HCT116 (cell line): ENCODE data around the gene APOB. TPM values are rescaled to one million over a fixed set of nuclear protein-coding genes. Genes with fewer than 3 reads are reported as not detected.

ENCODE experiments used
- ATAC-seq: fragments of 200-7000 bp; cut with Tn5 transposase; 2 replicates; pipeline ENCODE4 v1.9.1; 2020; ENCODE audit warnings: mild to moderate bottlenecking, moderate library complexity
- BruUV-seq: library from RNA; stranded (reverse); fragments of 400-500 nt; replicated peaks from 2 replicates; lab custom pipeline; 2021; lab: Mats Ljungman, UMichigan
- CTCF ChIA-PET: fragments of 300-600 bp; sonication (Branson Sonifier 250); formaldehyde crosslinking; loops from one replicate; lab custom pipeline; 2021; ENCODE audit warnings: antibody characterized with exemption; lab: Charles Lee
- POLR2A ChIA-PET: fragments of 300-600, 350-600 bp; sonication (Branson Sonifier 250); formaldehyde crosslinking; loops from one replicate; lab custom pipeline; 2021; ENCODE audit warnings: antibody characterized with exemption; lab: Charles Lee
- RAD21 ChIA-PET, 2 experiments: fragments of 300-600 bp; sonication (Branson Sonifier 250); formaldehyde crosslinking; loops; one replicate each; lab custom pipeline; 2023; ENCODE audit warnings: low total read pairs in 2 of 2; ENCODE audit not compliant: uncharacterized antibody in 2 of 2, unreplicated experiment in 2 of 2, low non-redundant PET in 1 of 2; lab: Charles Lee
- DNase-seq: peaks from one replicate; pipeline ENCODE4 v3.0.0-alpha.2; 2010; ENCODE audit warnings: low read depth, low spot score
- H2AFZ ChIP-seq: fragments of 200-600 bp; shearing (Covaris generic), sonication (generic); 2 replicates; pipeline ENCODE4 v1.6.1; 2017; ENCODE audit warnings: low read depth, mixed run types, mixed read lengths, antibody characterized with exemption, low read length; ENCODE audit not compliant: poor library complexity, severe bottlenecking
- H3K27ac ChIP-seq: 2 replicates; pipeline ENCODE4 v1.5.1; 2012; ENCODE audit warnings: low read depth, low read length
- H3K27me3 ChIP-seq: fragments of 200-600 bp; sonication (generic); 2 replicates; pipeline ENCODE4 v1.6.1; 2016; ENCODE audit warnings: mixed run types, low read length, mixed read lengths; ENCODE audit not compliant: insufficient read depth
- H3K36me3 ChIP-seq, 2 experiments: fragments of 200-500 bp in 1 of 2; fragments of 200-600 bp in 1 of 2; sonication (Bioruptor generic) in 1 of 2; sonication (generic) in 1 of 2; 2 replicates each; pipeline versions ENCODE4 v1.5.1 to v1.6.1; 2014 to 2016; ENCODE audit warnings: low read length in 2 of 2, inconsistent platforms in 1 of 2, mixed read lengths in 1 of 2, mixed run types in 1 of 2; ENCODE audit not compliant: insufficient read depth in 2 of 2, control insufficient read depth in 1 of 2
- H3K4me1 ChIP-seq, 2 experiments: fragments of 200-600 bp in 1 of 2; sonication (generic) in 1 of 2; 2 replicates each; pipeline versions ENCODE4 v1.5.1 to v1.6.1; 2012 to 2017; ENCODE audit warnings: low read length in 2 of 2, inconsistent platforms in 1 of 2, mild to moderate bottlenecking in 1 of 2, mixed read lengths in 1 of 2, mixed run types in 1 of 2, moderate library complexity in 1 of 2; ENCODE audit not compliant: insufficient read depth in 2 of 2, control insufficient read depth in 1 of 2
- H3K4me2 ChIP-seq: fragments of 200-600 bp; sonication (generic); 2 replicates; pipeline ENCODE4 v1.6.1; 2017; ENCODE audit warnings: mixed run types, low read length, mixed read lengths
- H3K4me3 ChIP-seq, 2 experiments: fragments of 200-600 bp in 1 of 2; sonication (generic) in 1 of 2; replicated peaks in 1 of 2; 2 replicates each; pipeline ENCODE4 v1.5.1; 2011 to 2016; ENCODE audit warnings: low read length in 2 of 2, control low read depth in 1 of 2, low read depth in 1 of 2, mild to moderate bottlenecking in 1 of 2, mixed read lengths in 1 of 2, mixed run types in 1 of 2
- H3K79me2 ChIP-seq: fragments of 200-600 bp; sonication (generic); 2 replicates; pipeline ENCODE4 v1.6.1; 2017; ENCODE audit warnings: mild to moderate bottlenecking, mixed run types, low read length, moderate library complexity, mixed read lengths; ENCODE audit not compliant: insufficient read depth
- H3K9ac ChIP-seq: fragments of 200-600 bp; sonication (generic); 2 replicates; pipeline ENCODE4 v1.6.1; 2016; ENCODE audit warnings: low read length, mixed read lengths
- H3K9me2 ChIP-seq: fragments of 200-600 bp; sonication (generic), shearing (Covaris generic); 2 replicates; pipeline ENCODE4 v1.6.1; 2017; ENCODE audit warnings: mixed run types, mild to moderate bottlenecking, moderate library complexity; ENCODE audit not compliant: insufficient read depth
- H3K9me3 ChIP-seq, 2 experiments: fragments of 200-500 bp in 1 of 2; fragments of 200-600 bp in 1 of 2; sonication (Bioruptor generic) in 1 of 2; sonication (generic) in 1 of 2; 2 replicates each; pipeline ENCODE4 v1.6.1; 2014 to 2017; ENCODE audit warnings: low read length in 2 of 2, mixed read lengths in 2 of 2, inconsistent platforms in 1 of 2, low read depth in 1 of 2, mild to moderate bottlenecking in 1 of 2, mixed run types in 1 of 2, moderate library complexity in 1 of 2; ENCODE audit not compliant: control insufficient read depth in 1 of 2, insufficient read depth in 1 of 2
- H4K20me1 ChIP-seq: fragments of 200-600 bp; sonication (generic), shearing (Covaris generic); 2 replicates; pipeline ENCODE4 v1.6.1; 2017; ENCODE audit warnings: mixed run types, mild to moderate bottlenecking, moderate library complexity; ENCODE audit not compliant: insufficient read depth
- CBX3 ChIP-seq: IDR thresholded peaks from 2 replicates; pipeline ENCODE4 v1.6.1; 2012; ENCODE audit warnings: low read depth
- EGR1 ChIP-seq: IDR thresholded peaks from 2 replicates; pipeline ENCODE4 v1.6.1; 2012; ENCODE audit warnings: low read depth
- EZH2 ChIP-seq: fragments of 200-600 bp; sonication (generic); IDR thresholded peaks from 2 replicates; pipeline ENCODE4 v1.6.1; 2017; ENCODE audit warnings: antibody characterized with exemption, mixed run types
- EZH2phosphoT487 ChIP-seq: fragments of 200-600 bp; IDR thresholded peaks from 2 replicates; pipeline ENCODE4 v1.6.1; 2018; ENCODE audit warnings: antibody characterized with exemption, borderline replicate concordance
- POLR2A ChIP-seq: IDR thresholded peaks from 2 replicates; pipeline ENCODE4 v1.7.0; 2011; ENCODE audit warnings: borderline replicate concordance; ENCODE audit not compliant: insufficient read depth, insufficient read length; ENCODE audit errors: extremely low read depth
- POLR2AphosphoS5 ChIP-seq: IDR thresholded peaks from 2 replicates; pipeline ENCODE4 v1.6.1; 2011; ENCODE audit warnings: mild to moderate bottlenecking, low read depth, low read length, moderate library complexity
- RAD21 ChIP-seq: IDR thresholded peaks from 2 replicates; pipeline ENCODE4 v1.6.1; 2012; ENCODE audit warnings: low read depth, mild to moderate bottlenecking
- SP1 ChIP-seq: IDR thresholded peaks from 2 replicates; pipeline ENCODE4 v1.6.1; 2012; ENCODE audit warnings: low read depth
- YY1 ChIP-seq: IDR thresholded peaks from 2 replicates; pipeline ENCODE4 v1.6.1; 2011; ENCODE audit warnings: low read length, low read depth, moderate library complexity, mild to moderate bottlenecking; ENCODE audit not compliant: insufficient replicate concordance; ENCODE audit errors: extremely low read depth
- ZFX ChIP-seq: fragments of 450-650 bp; IDR thresholded peaks from 2 replicates; pipeline ENCODE4 v1.6.1; 2017
- intact Hi-C: fragments of 100-400 bp; cut with micrococcal nuclease; formaldehyde crosslinking; loops from 2 replicates; pipeline ENCODE4 v1.10.0; 2022
- total RNA-seq: library from RNA; stranded (reverse); gene quantifications from one replicate; pipeline ENCODE4 v1.2.1, GENCODE V29; 2021; ENCODE audit not compliant: unreplicated experiment
- TF ChIP-seq, protein P1 (sequence below): IDR thresholded peaks from 2 replicates; pipeline ENCODE4 v1.6.1; 2012; ENCODE audit warnings: low read depth
- TF ChIP-seq, protein P2 (sequence below): IDR thresholded peaks from 2 replicates; pipeline ENCODE4 v1.6.1; 2012

Gene APOB
- total RNA-seq, 1 experiment from 2014 or later = 1.6 TPM

GRCh38 chr2:21050164-21050563, 6.3 kb upstream of the APOB start:
- H3K27ac ChIP-seq = no peak overlapping the region
- ATAC-seq = no peak
- H3K36me3 ChIP-seq = no peaks in the 10 kb centered on the region
- RAD21 ChIA-PET = no interaction called here
- H3K27me3 ChIP-seq = peaks cover 30% of the 10 kb centered on the region
- POLR2A ChIA-PET = no interaction called here
- H3K4me3 ChIP-seq = no peak overlapping the region
- no peak overlapping the region for H2AFZ ChIP-seq
- H3K4me2 ChIP-seq = no peak overlapping the region
- H3K9me2 ChIP-seq = no peaks in the 10 kb centered on the region
- CTCF ChIA-PET = no interaction called here
- no peak overlapping the region for H3K9ac ChIP-seq
- BruUV-seq = no TSS peak
- no peak for DNase-seq
- intact Hi-C loops = no loop called here
- no peaks in the 10 kb centered on the region for H3K79me2 ChIP-seq
- H4K20me1 ChIP-seq = no peaks in the 10 kb centered on the region
- H3K9me3 ChIP-seq = no peaks in the 10 kb centered on the region
- TF ChIP-seq SP1 (no peak), ZFX (no peak), EZH2 (no peak), POLR2AphosphoS5 (no peak), EGR1 (no peak), CBX3 (no peak), RAD21 (no peak), YY1 (no peak), POLR2A (no peak), EZH2phosphoT487 (no peak)
- TF ChIP-seq, protein P1, sequence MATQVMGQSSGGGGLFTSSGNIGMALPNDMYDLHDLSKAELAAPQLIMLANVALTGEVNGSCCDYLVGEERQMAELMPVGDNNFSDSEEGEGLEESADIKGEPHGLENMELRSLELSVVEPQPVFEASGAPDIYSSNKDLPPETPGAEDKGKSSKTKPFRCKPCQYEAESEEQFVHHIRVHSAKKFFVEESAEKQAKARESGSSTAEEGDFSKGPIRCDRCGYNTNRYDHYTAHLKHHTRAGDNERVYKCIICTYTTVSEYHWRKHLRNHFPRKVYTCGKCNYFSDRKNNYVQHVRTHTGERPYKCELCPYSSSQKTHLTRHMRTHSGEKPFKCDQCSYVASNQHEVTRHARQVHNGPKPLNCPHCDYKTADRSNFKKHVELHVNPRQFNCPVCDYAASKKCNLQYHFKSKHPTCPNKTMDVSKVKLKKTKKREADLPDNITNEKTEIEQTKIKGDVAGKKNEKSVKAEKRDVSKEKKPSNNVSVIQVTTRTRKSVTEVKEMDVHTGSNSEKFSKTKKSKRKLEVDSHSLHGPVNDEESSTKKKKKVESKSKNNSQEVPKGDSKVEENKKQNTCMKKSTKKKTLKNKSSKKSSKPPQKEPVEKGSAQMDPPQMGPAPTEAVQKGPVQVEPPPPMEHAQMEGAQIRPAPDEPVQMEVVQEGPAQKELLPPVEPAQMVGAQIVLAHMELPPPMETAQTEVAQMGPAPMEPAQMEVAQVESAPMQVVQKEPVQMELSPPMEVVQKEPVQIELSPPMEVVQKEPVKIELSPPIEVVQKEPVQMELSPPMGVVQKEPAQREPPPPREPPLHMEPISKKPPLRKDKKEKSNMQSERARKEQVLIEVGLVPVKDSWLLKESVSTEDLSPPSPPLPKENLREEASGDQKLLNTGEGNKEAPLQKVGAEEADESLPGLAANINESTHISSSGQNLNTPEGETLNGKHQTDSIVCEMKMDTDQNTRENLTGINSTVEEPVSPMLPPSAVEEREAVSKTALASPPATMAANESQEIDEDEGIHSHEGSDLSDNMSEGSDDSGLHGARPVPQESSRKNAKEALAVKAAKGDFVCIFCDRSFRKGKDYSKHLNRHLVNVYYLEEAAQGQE = no peak
- TF ChIP-seq, protein P2, sequence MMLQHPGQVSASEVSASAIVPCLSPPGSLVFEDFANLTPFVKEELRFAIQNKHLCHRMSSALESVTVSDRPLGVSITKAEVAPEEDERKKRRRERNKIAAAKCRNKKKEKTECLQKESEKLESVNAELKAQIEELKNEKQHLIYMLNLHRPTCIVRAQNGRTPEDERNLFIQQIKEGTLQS = no peak
- no peaks in the 10 kb centered on the region for H3K4me1 ChIP-seq
